PFSK-1 (cell line): ENCODE data around the gene CNTN4.

Experiments
- FOXP2 ChIP-seq: optimal IDR thresholded peaks from 2 replicates; pipeline ENCODE3; 2011; ENCODE audit warnings: borderline replicate concordance, control low read depth, inconsistent platforms; ENCODE audit not compliant: insufficient read depth; ENCODE audit errors: extremely low read length, extremely low read depth
- POLR2AphosphoS5 ChIP-seq: IDR thresholded peaks from 2 replicates; pipeline ENCODE4 v1.6.1; 2012; ENCODE audit warnings: low read depth, mild to moderate bottlenecking, control low read depth, low read length, moderate library complexity
- REST ChIP-seq, 2 experiments: IDR thresholded peaks; 2 replicates each; pipeline versions ENCODE4 v1.6.1 to v1.8.0; 2011 to 2012; ENCODE audit warnings: low read depth in 2 of 2, low read length in 2 of 2, control low read depth in 1 of 2, inconsistent platforms in 1 of 2, mild to moderate bottlenecking in 1 of 2, moderate library complexity in 1 of 2; ENCODE audit not compliant: insufficient read depth in 1 of 2
- TAF1 ChIP-seq: IDR thresholded peaks from 2 replicates; pipeline ENCODE4 v1.6.1; 2012; ENCODE audit warnings: low read length, control low read depth, borderline replicate concordance; ENCODE audit not compliant: insufficient read depth

GRCh38 chr3:3069723-3070122, 971.1 kb downstream of the CNTN4 start:
- no peak for TF ChIP-seq FOXP2
- TF ChIP-seq TAF1: no peak
- TF ChIP-seq REST (IDR thresholded peaks at IDR 0.05; ENCODE audit: insufficient read depth in 1 of 2, low read depth in 2 of 2, low read length in 2 of 2): no peak
- no peak for TF ChIP-seq POLR2AphosphoS5
